Gastroesophageal sphincter (tissue), 4 donors: ENCODE results near the gene ZFAND4. TPM values are rescaled to one million over a fixed set of nuclear protein-coding genes. Genes with fewer than 3 reads are reported as not detected.
A peak's percentile ranks its signal among the peaks of the same experiment; 100 is the strongest.

ENCODE experiments used
- ATAC-seq: fragments of 150-250 bp; one replicate; pipeline ENCODE4 v1.9.1; 2016; ENCODE audit warnings: mild to moderate bottlenecking, moderate library complexity
- H3K27ac ChIP-seq, 4 donors: fragments of 200-600 bp; sonication (generic) in 3 of 4; 1 replicate in 3 of 4; 2 replicates in 1 of 4; pipeline ENCODE4 v1.5.1; 2016 to 2019
- H3K27me3 ChIP-seq: fragments of 200-600 bp; sonication (generic); one replicate; pipeline ENCODE4 v1.5.1; 2019
- H3K36me3 ChIP-seq, 2 donors: fragments of 200-600 bp; sonication (generic); one replicate each; pipeline ENCODE4 v1.5.1; 2019; ENCODE audit warnings: control low read depth in 1 of 2
- H3K4me1 ChIP-seq, 3 donors: fragments of 200-600 bp; sonication (generic); 1 replicate in 2 of 3; 2 replicates in 1 of 3; pipeline ENCODE4 v1.5.1; 2016 to 2019; ENCODE audit warnings: control low read depth in 2 of 3
- H3K4me3 ChIP-seq, 2 donors: fragments of 200-600 bp; sonication (generic); one replicate each; pipeline ENCODE4 v1.5.1; 2019; ENCODE audit warnings: mild to moderate bottlenecking in 1 of 2, moderate library complexity in 1 of 2
- H3K9me3 ChIP-seq, 3 donors: fragments of 200-600 bp; sonication (generic); one replicate each; pipeline ENCODE4 v1.5.1; 2017 to 2019; ENCODE audit warnings: control low read depth in 2 of 3
- EP300 ChIP-seq: sonication (generic); formaldehyde crosslinking; IDR thresholded peaks from one replicate; pipeline ENCODE4 v1.6.1; 2017; ENCODE audit warnings: antibody characterized with exemption, mild to moderate bottlenecking
- POLR2A ChIP-seq, 2 donors: fragments of 450-650 bp; IDR thresholded peaks; one replicate each; pipeline ENCODE4 v1.6.1; 2017; ENCODE audit warnings: antibody characterized with exemption in 2 of 2, mild to moderate bottlenecking in 2 of 2, moderate library complexity in 1 of 2
- POLR2AphosphoS5 ChIP-seq: sonication (generic); formaldehyde crosslinking; IDR thresholded peaks from one replicate; pipeline ENCODE4 v1.6.1; 2017; ENCODE audit warnings: antibody characterized with exemption
- WGBS, 2 donors: methylation state at CpG; one replicate each; pipeline ENCODE4 v1.1.5; 2018; ENCODE audit warnings: low coverage in 1 of 2; 5-methylcytosine and 5-hydroxymethylcytosine counted together
- total RNA-seq, 4 donors: library from RNA; depleted of rRNA; stranded (reverse); fragments of >200 nt; gene quantifications; one replicate each; pipeline ENCODE4 v1.1.0, GENCODE V29; 2016
- TF ChIP-seq, protein P1 (sequence below), 4 experiments: fragments of 200-600 bp in 2 of 4; fragments of 450-650 bp in 2 of 4; sonication (generic) in 1 of 4; IDR thresholded peaks; one replicate each; pipeline ENCODE4 v1.5.1; 2017 to 2019; ENCODE audit warnings: antibody characterized with exemption in 4 of 4, mild to moderate bottlenecking in 2 of 4, moderate library complexity in 2 of 4

ZFAND4 gene
- total RNA-seq, 4 donors from 2014 or later: 13.7 to 20.0 (median 16.1) TPM

DNA sequence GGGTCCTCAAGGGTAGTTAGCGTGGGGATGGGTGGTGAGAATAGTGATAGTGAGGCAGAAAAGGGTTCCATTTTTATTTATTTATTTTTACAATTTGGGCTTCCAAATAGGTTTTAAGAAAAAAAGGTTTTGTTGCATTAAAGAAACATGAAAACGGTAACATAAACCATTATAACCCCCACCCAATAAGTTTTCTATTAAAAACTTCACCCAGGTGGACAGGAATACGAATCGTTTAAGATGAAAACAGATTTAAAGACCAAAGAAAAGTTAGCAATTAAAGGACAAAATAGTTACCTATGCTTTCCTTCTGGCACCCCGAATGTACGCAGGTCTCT, 78.7 kb downstream of the ZFAND4 start:
- H3K4me1 ChIP-seq: peaks cover 4 to 29% (median 4%) of the 10 kb centered on the region in 3 donors
- H3K9me3 ChIP-seq: no peaks in the 10 kb centered on the region
- 14 to 18% methylated on average over 6 of the region's 6 CpGs for WGBS, 2 donors
- H3K36me3 ChIP-seq: no peaks in the 10 kb centered on the region
- H3K27me3 ChIP-seq: peaks cover 10% of the 10 kb centered on the region
- peak overlapping the region in 3 of 4 donors; percentile 83 to 88 (median 84) for H3K27ac ChIP-seq
- TF ChIP-seq POLR2A (IDR thresholded peaks at IDR 0.05) (no peak), POLR2AphosphoS5 (no peak), EP300 (no peak)
- TF ChIP-seq, protein P1, sequence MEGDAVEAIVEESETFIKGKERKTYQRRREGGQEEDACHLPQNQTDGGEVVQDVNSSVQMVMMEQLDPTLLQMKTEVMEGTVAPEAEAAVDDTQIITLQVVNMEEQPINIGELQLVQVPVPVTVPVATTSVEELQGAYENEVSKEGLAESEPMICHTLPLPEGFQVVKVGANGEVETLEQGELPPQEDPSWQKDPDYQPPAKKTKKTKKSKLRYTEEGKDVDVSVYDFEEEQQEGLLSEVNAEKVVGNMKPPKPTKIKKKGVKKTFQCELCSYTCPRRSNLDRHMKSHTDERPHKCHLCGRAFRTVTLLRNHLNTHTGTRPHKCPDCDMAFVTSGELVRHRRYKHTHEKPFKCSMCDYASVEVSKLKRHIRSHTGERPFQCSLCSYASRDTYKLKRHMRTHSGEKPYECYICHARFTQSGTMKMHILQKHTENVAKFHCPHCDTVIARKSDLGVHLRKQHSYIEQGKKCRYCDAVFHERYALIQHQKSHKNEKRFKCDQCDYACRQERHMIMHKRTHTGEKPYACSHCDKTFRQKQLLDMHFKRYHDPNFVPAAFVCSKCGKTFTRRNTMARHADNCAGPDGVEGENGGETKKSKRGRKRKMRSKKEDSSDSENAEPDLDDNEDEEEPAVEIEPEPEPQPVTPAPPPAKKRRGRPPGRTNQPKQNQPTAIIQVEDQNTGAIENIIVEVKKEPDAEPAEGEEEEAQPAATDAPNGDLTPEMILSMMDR (IDR thresholded peaks at IDR 0.05): no peak
- no peak for ATAC-seq
- H3K4me3 ChIP-seq: peak overlapping the region; percentile 85 to 88

DNA sequence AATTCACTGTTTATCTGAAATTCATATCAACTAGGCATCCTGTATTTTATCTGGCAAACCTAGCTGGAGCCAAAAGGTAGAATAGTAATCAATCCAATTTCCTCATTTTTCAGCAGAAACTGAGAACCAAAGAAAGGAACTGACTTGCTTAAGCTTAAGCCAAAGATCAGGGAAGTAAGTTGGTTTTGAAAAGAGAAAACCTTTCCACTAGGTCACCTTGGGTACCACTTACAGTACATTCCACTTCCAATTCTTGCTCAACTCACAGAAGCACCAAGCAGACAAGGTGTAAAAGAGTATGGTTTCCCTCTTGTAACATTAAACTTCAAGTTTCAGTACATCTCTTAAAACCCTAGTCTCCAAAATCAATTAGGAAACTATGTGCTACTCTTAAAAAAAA, 79.6 kb downstream of the ZFAND4 start:
- Histone ChIP-seq H3K27ac (no peak overlapping the region), H3K27me3 (peaks cover 6% of the 10 kb centered on the region), H3K4me1 (peaks cover 4 to 29% (median 4%) of the 10 kb centered on the region in 3 donors), H3K9me3 (no peaks in the 10 kb centered on the region), H3K4me3 (peak overlapping the region in 1 of 2 donors; percentile 88), H3K36me3 (no peaks in the 10 kb centered on the region)
- ATAC-seq: no peak
- TF ChIP-seq POLR2A (IDR thresholded peaks at IDR 0.05): no peak
- TF ChIP-seq POLR2AphosphoS5: no peak
- TF ChIP-seq EP300: no peak
- TF ChIP-seq, protein P1 (IDR thresholded peaks at IDR 0.05): no peak

DNA sequence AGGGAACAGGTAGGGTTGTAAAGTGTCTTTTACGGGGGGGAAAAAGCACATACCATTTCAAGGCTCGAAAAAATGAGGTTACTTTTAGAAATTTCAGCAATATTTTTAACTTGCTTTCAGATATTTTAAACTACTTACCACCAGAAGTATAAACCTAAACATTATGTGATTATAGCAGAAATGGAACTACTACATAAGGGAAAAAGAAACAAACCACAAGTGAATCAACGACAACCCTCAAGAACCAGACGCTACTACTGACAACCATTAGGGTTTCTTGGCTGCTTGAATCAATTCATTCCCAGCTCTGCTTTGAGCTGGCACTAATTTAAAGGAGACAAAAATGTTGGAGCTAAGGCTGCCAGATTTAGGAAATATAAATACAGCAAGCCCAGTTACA, 80.1 kb downstream of the ZFAND4 start:
- ATAC-seq: no peak
- TF ChIP-seq POLR2A (IDR thresholded peaks at IDR 0.05) (no peak), EP300 (no peak), POLR2AphosphoS5 (no peak)
- TF ChIP-seq, protein P1 (IDR thresholded peaks at IDR 0.05): no peak

DNA sequence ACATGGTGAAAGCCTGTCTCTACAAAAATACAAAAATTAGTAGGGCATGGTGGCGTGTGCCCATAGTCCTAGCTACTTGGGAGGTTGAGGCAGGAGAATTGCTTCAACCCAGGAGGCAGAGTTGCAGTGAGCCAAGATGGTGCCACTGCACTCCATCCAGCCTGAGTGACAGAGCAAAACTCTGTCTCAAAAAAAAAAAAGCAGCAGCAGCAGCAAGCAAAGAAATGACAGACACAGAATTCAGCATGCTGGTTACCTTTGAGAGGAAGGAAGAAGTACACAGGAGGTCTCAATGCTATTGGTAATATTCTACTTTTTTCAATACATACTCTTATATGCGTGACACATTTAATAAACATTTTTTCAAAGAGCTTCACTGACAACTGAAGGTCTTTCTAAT, 81.3 kb downstream of the ZFAND4 start:
- Histone ChIP-seq H3K36me3 (no peaks in the 10 kb centered on the region), H3K4me3 (no peak overlapping the region), H3K27me3 (no peaks in the 10 kb centered on the region), H3K9me3 (no peaks in the 10 kb centered on the region), H3K4me1 (peaks cover 4 to 29% (median 4%) of the 10 kb centered on the region in 3 donors), H3K27ac (no peak overlapping the region)
- ATAC-seq: no peak
- WGBS, 2 donors: 73 to 87% methylated on average over 1 to 2 of the region's 2 CpGs
- TF ChIP-seq POLR2A (IDR thresholded peaks at IDR 0.05): no peak
- TF ChIP-seq EP300: no peak
- TF ChIP-seq POLR2AphosphoS5: no peak
- TF ChIP-seq, protein P1 (IDR thresholded peaks at IDR 0.05): no peak

More for the DNA sequence above, 80.1 kb downstream of the ZFAND4 start:
- WGBS, 2 donors: 51 to 60% methylated on average over 4 of the region's 4 CpGs
- no peaks in the 10 kb centered on the region for H3K36me3 ChIP-seq
- H3K4me1 ChIP-seq: peaks cover 4 to 29% (median 4%) of the 10 kb centered on the region in 3 donors
- no peaks in the 10 kb centered on the region for H3K9me3 ChIP-seq
- H3K27me3 ChIP-seq: peaks cover 6% of the 10 kb centered on the region
- H3K27ac ChIP-seq: no peak overlapping the region
- H3K4me3 ChIP-seq: no peak overlapping the region

DNA sequence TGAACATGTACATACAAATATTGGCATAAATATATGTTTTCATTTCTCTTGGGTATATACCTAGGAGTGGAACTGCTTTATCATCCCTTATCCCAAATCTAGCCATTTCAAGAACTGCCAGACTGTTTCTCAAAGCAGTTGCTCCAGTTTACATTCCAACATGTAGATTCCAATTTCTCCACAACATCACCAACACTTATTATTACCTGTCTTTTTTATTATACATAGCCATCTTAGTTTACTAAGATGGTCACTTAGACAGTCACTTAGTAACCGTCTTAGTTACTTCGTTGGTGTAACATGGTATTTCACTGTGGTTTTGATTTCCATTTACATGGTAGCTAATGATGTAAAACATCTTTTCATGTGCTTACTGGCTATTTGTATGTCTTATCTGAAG, 82.7 kb downstream of the ZFAND4 start:
- Histone ChIP-seq H3K27ac (no peak overlapping the region), H3K4me1 (peaks cover 4 to 22% (median 4%) of the 10 kb centered on the region in 3 donors), H3K9me3 (no peaks in the 10 kb centered on the region), H3K36me3 (no peaks in the 10 kb centered on the region), H3K27me3 (no peaks in the 10 kb centered on the region), H3K4me3 (no peak overlapping the region)
- TF ChIP-seq EP300 (no peak), POLR2AphosphoS5 (no peak), POLR2A (IDR thresholded peaks at IDR 0.05) (no peak)
- TF ChIP-seq, protein P1 (IDR thresholded peaks at IDR 0.05): no peak
- no peak for ATAC-seq
- 96 to 100% methylated on average over 2 of the region's 2 CpGs for WGBS, 2 donors
